ENCODE data around the gene EDN1.
"Not testable (repeated sequence)": the region's sequence is repeated elsewhere in the genome, so short reads cannot be mapped to it uniquely, and the experiment has no call there.

EDN1 gene

DNA sequence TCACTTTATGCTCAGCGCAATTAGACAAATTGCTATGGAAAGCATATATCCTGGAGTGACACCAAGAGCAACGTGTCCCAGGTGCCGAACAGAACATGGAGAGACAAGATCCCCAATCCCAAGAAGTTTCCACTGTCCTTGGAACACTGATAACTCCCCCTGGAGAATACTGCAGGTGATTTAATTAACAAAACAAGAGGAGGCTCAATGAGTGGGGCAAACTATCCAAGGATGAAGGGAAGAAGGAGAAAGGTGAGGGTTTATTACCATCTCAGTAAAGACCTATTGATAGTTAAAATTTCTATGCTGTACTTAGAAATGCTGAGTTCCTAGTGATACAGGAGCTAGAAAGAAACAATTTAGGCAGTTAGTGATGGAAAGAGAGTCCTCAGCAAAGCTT is 35.7 kb downstream of the EDN1 start:
- no peak for DNase-seq (ENCODE audit: low spot score)

DNA sequence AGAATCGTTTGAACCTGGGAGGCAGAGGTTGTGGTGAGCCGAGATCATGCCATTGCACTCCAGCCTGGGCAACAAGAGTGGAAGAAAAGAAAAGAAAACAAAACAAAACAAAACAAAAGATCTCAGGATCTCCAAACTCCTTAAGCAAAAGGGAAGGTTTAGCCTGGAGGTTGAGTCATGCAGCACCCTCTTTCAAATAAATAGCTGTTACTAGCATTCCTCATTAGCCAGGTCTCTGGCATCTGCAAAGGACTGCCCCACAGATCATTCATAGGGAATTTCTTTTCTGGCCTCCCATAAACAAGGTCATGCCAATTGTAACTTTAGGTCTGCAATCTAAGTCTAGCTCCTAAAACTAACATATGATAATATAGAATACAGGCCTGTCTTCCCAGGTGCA is 37.2 kb downstream of the EDN1 start:
- peak; percentile 50 for DNase-seq (ENCODE audit: low spot score)

DNA sequence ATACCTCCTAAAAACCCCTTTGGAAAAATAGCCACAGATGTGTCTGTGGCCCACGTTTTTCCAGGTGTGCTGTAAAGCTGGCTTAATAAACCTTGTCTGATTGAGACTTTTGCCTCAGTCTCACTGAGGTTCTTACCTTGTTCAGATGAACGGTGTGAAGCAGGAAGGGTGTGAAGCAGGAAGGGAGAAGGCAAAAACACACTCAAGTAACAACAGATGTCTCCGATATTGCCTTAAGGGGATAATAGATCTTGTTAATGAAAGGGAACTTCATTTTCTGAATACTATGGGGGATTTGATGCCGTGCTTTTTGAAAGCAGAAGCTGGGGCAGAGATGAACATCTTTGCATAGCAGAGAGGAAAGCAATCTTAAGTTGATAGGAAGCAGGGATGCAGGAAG is 37.8 kb downstream of the EDN1 start:
- no peak for DNase-seq (ENCODE audit: low spot score)

DNA sequence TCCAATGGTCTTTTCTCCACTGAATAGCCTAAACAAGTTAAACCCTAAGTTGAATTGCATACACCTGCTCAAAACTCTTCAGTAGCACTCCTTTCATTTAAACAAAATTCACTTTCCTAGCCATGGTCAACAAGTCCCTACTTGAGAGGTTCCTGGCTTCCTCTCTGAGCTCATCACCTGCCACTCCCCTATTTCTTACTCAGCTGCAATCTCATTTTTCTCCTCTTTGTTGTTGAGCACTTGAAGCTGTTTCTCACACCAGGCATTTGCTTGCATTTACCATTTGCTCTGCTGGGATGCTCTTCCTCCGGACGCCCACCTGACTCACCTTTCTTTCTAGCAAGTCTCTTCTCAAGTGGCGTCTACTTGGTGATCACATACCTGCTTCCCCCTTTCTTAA is 38.5 kb downstream of the EDN1 start:
- DNase-seq (ENCODE audit: low spot score): no peak

GRCh38 chr6:12331474-12331873 is 41.3 kb downstream of the EDN1 start:
- no peak for DNase-seq (ENCODE audit: low spot score)

DNA sequence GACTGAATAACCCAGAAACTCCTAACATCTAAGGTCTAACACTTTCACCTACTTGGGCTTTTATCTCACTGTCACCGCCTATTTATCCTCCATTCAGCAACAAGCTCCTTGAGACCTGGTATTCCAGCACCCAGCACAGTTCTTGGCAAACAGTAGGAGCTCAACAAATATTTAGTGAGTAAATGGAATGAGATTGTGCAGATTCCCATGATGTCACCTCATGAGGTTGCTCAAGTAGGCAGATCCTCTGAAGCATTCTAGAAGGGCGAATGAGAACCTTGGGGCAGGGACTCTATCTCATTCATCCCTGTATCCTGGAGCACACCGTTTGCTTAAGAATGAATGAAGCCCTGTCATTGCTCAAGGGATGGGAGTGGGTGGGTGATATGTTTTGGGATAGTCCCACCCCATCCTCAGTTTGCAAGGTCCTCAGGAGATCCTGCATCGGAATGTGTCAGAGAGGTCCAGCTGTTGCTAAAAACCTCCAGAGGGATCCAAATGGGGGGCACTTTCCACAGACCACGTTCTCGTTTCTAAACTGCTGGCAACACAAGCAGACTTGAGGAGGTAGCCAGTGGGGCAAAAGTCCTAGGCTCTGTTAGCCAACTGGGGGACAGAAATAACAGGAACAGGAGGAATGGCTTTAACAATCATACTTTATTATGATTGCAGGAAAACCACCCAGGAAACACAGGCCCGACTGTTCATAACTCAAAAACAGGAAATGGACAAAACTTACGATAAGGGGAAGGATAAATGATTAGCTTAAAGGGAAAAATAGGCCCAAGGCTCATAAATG is 42.0 kb downstream of the EDN1 start:
- DNase-seq (ENCODE audit: low spot score): no peak

DNA sequence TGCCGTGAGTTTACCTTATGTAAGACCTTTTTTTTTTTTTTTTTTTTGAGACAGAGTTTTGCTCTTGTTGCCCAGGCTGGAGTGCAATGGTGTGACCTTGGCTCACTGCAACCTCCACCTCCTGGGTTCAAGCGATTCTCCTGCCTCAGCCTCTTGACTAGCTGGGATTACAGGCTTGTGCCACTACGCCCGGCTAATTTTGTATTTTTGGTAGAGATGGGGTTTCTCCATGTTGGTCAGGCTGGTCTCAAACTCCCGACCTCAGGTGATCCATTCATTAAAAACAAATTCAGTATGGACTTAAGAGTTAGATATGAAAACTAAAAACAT is 42.6 kb downstream of the EDN1 start:
- DNase-seq (ENCODE audit: low spot score): not testable (repeated sequence)

DNA sequence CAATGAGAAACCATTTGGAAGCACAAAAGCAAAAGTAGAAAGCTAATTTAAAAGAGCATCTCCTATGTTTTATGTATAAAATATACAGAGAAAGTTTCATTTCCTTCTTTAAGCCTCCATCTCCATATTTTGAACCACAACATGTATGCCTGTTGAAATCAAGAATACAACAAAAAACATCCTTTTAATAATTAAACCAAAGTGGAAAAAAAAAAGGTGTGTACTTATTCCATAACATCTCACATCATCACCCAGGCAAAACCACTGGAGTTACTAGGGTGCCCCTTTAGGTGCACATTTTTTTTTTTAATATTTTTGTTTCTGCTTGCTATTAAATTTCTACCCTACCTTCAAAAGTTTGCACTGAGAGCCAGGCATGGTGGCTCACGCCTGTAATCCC is 43.0 kb downstream of the EDN1 start:
- no peak for DNase-seq (ENCODE audit: low spot score)

- no peak for DNase-seq (ENCODE audit: low spot score)
These were observed 44.5 kb downstream of the EDN1 start for GRCh38 chr6:12334526-12335130.

DNA sequence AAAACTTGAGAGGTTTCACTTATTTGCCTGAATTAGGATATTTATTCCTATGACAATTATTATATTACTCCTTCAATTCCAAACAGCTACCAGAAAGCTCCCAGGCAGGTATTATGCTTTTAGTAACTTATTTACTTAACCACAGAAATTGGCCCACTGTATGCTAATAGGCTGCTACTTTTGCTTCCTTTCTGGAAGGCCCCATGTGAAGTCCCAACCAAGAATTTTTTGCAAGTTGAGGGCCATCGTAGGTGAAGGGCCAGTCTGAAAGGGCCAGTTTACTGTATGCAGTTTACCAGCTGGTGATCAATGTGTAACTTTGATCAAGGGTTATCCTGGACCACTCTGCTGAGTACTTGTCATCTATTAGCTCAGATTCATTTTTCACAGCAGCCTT is 45.0 kb downstream of the EDN1 start:
- DNase-seq (ENCODE audit: low spot score): no peak

DNA sequence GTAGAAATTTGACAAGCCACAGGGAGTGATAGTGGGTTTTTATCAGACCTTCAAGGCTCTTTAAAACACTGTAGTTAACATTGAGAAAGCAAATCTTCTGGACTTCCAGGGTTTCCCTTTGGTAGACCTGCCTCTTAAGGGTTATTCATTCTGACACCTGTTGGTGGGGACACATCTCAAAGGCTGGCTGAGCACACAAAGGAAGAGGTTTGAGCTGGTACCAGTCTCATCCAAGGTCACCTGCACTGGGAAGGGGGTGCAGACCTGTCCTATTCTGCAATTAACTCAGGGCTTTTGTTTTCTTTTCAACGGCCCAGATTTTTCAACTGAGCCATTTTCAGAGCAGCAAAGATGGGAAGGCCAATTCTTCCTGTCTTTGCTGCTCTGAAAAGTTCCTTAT is 45.6 kb downstream of the EDN1 start:
- DNase-seq (ENCODE audit: low spot score): no peak

DNA sequence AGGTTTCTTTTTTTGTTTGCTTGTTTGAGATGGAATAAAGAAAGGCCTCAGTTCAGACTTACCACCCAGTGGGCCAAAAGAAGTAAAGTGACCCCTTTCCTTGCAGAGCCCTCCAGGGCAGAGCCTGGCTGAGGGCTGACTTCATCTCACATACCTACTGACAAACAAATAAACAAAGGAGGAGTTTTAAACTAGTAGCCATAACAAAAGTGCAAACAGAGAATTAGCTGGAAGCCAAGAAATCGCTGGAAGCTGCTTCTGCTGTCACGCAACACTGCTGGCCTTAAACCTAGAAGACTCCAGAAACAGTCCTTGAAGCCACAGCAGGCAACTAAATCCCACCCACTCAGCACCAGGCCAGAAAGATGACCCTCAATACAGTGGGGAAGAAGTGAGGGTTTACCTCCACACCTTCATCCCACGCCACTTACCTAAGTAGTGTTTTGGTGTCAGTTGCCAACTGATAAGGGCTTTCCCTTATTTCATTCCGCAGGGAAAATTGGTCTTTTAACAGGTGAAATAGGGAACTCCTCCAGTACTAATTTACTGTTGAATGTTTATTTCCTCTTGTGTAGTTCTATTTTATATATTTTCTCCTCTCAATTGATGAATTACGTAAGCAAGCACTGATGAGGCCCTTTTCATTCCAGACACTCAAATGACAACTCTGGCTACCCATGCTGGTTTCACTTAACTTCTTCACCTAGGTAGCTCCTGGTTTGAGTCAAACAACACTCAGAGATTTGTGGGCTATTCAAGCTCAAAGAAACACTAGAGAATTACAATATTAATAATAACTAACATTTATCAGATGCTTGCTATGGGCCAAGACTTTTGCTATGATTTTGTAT is 46.2 kb downstream of the EDN1 start:
- no peak for DNase-seq (ENCODE audit: low spot score)

DNA sequence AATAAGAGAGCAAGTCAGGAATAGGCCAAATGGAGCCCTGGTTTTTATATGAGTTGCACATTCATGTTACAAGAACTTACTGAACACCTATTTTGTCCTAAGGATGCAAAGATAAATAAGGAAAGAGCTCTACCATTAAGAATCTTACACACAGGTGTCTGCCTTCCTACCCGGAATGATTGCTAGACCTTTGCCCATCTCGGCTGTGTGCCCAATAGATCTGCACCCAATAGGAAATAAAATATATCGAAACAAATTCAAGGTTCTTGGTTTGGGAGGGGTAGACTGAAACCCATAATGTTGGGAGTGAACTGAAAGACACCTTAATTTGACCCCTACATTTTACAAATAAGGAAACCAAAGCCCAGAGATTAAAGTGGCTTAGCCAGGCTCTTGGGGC is 48.9 kb downstream of the EDN1 start:
- no peak for DNase-seq (ENCODE audit: low spot score)

DNA sequence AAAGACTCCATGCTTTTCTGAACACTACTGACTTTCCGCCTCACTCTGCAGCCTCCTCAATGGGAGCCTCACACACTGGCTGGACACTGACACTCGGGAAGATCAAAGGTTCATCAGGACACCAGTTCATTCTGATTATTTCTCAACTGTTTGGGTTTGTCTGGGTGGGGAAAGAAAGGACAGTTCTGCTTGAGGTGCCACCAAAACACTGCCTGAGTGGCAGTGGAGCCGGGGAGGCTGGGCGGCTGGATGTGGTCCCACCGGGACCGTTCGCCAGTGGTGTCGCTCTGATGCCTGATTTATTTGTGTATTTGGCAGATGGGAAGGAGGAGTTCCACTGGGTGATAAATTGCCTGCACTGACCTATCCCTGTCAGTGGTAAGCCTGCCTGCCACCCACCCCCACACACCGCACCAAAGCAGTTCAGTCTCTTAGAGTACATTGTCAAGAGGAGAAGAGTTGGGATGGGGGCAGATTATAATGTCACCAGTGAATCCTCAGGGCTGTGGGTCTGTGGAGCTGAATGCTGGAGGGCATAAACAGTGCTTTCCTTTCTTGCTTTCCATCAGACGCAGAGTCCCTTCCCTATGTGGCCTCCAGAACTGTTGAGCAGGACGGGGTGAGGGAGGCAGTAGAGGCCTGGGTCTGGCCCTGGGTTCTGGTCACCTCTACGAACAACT is 49.8 kb downstream of the EDN1 start:
- no peak for DNase-seq (ENCODE audit: low spot score)

DNA sequence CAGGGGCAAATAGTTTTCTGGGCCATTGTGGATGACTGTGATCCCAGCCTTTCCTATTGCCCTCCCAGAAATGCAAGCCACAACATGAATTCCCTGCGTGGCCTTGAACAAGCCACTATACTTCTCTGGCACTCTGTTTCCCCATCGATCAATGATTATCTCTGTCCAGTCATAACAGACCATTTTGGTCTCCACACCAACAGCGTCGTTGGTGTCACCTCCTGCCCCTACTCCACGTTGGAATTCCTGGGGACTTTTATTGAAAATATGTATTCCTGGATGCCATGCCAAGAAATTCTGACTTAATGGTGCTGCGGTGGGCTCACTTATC is 50.3 kb downstream of the EDN1 start:
- no peak for DNase-seq (ENCODE audit: low spot score)

- DNase-seq (ENCODE audit: low spot score): no peak
These were observed 52.5 kb downstream of the EDN1 start for GRCh38 chr6:12342664-12343063.

DNA sequence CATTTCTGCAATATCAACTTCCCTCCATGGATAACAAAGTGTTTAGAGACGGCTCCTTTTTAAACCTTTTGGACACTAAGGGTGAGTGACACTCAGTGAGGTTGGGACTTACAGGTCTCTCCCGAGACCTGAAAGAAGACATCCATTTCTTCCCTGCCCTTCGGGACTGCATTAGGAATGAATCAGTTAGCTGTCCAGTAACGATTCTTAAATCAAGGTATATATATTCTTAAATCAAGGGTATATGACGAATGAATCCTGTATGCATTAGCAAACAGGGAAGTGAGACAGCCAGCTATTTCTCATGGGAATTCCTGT is 52.9 kb downstream of the EDN1 start:
- DNase-seq (ENCODE audit: low spot score): no peak

DNA sequence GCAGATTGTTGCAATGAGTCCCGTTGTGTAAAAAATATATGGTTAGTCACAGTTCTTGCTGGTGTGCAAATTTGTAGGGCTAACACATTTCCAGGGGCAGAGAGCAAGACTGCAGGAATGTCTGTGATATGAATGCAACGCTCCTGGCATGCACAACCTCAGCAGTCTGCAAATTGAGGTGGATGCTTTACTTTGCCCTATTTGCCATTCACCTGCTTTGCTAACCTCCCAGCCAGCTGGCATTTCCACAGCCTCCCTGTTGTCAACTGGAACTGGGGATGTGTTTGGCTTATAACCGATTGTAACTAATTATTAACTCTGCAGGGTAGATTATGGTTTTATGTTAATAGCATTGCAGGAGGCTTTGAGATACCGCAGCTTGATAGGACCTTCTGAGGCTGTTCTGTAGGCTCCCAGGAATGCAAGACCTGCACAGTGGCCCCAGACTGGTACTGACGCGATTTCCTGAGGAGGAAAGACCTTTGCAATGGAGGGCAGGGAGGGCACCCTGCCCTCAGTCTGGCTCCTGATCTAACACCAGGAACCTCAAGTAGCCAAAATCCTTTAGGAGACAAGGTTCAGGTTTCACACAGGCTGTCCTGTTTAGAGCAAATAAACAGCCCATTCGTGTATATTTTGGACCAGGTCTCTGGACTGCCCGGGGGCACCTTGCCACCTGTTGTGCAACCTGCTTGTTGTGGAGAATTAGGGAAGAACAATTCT is 53.4 kb downstream of the EDN1 start:
- DNase-seq (ENCODE audit: low spot score): no peak

DNA sequence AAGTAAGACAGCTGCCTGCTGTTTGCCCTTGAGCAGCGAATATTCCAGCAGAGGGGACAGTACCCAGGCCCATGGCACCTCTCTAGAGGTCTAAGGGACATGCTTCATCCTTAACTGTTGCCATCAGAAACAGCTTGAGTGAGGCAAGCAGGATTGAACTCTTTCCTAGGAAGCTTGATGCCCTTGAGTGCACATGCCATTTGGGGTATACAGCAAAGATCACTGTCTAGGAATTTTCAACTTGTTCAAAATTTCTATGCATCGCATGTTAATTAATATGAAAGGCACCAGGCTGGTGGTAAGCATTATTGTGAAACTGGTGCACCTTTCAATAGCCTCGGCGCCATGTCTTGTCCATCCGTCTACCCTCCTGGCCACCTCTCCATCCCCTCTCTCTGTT is 54.1 kb downstream of the EDN1 start:
- no peak for DNase-seq (ENCODE audit: low spot score)

DNA sequence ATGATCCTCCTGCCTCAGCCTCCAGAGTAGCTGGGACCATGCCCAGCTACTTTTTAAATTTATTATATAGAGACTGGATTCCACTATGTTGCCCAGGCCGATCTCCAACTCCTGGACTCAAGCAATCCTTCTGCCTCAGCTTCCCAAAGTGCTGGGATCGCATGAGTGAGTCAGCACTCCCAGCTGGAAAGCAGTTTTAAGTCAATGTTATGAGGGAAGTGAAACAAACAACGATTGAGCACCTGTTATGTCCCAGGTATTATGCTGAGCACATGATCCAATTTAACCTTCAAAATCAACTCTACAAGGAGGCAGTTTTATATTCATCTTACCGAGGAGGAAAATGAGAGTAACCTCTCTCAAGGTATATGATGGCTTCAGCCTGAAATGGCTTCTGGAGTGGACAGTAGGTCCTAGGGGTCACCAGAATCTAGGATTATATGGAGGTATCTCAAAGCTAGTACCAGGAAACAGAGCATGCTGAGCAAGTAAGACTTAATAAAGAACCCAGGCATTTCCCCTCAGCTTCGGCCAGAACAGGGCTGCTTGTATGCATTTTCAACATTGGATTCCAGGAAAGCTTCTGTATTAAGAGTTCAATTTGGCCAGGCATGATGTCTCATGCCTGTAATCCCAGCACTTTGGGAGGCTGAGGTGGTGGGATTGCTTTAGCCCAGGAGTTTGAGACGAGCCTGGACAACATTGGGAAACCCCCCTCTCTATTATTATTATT is 55.0 kb downstream of the EDN1 start:
- DNase-seq (ENCODE audit: low spot score): no peak

DNA sequence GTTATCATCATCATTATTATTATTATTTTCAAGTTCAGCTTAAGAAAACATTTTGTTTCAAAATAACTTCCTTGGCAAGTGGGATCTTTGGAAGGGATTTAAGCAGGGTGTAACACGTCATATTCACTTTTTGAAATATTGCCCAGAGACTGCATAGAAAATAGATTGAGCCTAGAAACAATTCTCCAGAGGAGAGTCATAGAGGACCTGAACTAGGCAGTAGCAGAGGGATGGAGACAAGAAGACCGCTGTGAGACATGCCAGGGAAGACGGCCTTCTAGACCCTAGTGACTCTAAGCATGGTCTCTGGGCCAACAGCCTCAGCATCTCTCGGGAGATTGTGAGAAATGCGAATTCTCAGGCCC is 55.5 kb downstream of the EDN1 start:
- no peak for DNase-seq (ENCODE audit: low spot score)

Data from GM03348 (cell line).